WTC11 (cell line): ENCODE data around the gene CDSN. TPM values are rescaled to one million over a fixed set of nuclear protein-coding genes. Genes with fewer than 3 reads are reported as not detected.

Experiments
- ATAC-seq: fragments of 200-7000 bp; cut with Tn5 transposase; 2 replicates; pipeline ENCODE4 v1.10.0; 2021; ENCODE audit warnings: mild to moderate bottlenecking, moderate library complexity
- CTCF ChIA-PET: fragments of 300-600 bp; sonication (Branson Sonifier 250); formaldehyde crosslinking; loops from one replicate; lab custom pipeline; 2021; ENCODE audit warnings: antibody characterized with exemption; lab: Charles Lee
- POLR2A ChIA-PET: fragments of 350-600 bp; sonication (Branson Sonifier 250); formaldehyde crosslinking; loops from one replicate; lab custom pipeline; 2021; ENCODE audit warnings: antibody characterized with exemption; lab: Charles Lee
- DNase-seq: peaks from one replicate; pipeline ENCODE4 v3.0.0; 2021; ENCODE audit warnings: low spot score
- H3K27ac Mint-ChIP-seq: 2 replicates; pipeline ENCODE4 v1.8.0; 2021; ENCODE audit warnings: mixed read lengths
- H3K27me3 Mint-ChIP-seq: 2 replicates; pipeline ENCODE4 v1.8.0; 2021; ENCODE audit warnings: low read depth, mild to moderate bottlenecking, moderate library complexity, mixed read lengths
- H3K36me3 Mint-ChIP-seq: 2 replicates; pipeline ENCODE4 v1.8.0; 2021; ENCODE audit warnings: mixed read lengths
- H3K4me1 Mint-ChIP-seq: 2 replicates; pipeline ENCODE4 v1.8.0; 2022; ENCODE audit warnings: mixed read lengths
- H3K4me3 Mint-ChIP-seq: 2 replicates; pipeline ENCODE4 v1.8.0; 2021; ENCODE audit warnings: mild to moderate bottlenecking, moderate library complexity, mixed read lengths
- H3K9me3 Mint-ChIP-seq: 2 replicates; pipeline ENCODE4 v1.8.0; 2021; ENCODE audit warnings: mixed read lengths
- ATF1 ChIP-seq: sonication (generic); formaldehyde crosslinking; IDR thresholded peaks from 2 replicates; pipeline ENCODE4 v1.8.1; 2023; ENCODE audit warnings: mild to moderate bottlenecking, moderate library complexity, missing genetic modification reagents
- CBFB ChIP-seq: sonication (generic); formaldehyde crosslinking; IDR thresholded peaks from 2 replicates; pipeline ENCODE4 v1.8.1; 2022; ENCODE audit warnings: mild to moderate bottlenecking, low read depth, missing genetic modification reagents
- EMX1 ChIP-seq: fragments of 250-450 bp; sonication (Bioruptor Pico); IDR thresholded peaks from 2 replicates; pipeline ENCODE4 v1.8.0; 2021; ENCODE audit warnings: mild to moderate bottlenecking
- FOXJ3 ChIP-seq: sonication (generic); formaldehyde crosslinking; IDR thresholded peaks from 2 replicates; pipeline ENCODE4 v1.9.0; 2021; ENCODE audit warnings: missing genetic modification reagents, mild to moderate bottlenecking, borderline replicate concordance
- MXD4 ChIP-seq: fragments of 250-450 bp; sonication (Bioruptor Pico); IDR thresholded peaks from 2 replicates; pipeline ENCODE4 v1.8.0; 2021; ENCODE audit warnings: mild to moderate bottlenecking, moderate library complexity, borderline replicate concordance
- NFATC4 ChIP-seq: fragments of 250-450 bp; sonication (Bioruptor Pico); IDR thresholded peaks from 2 replicates; pipeline ENCODE4 v1.9.0; 2021; ENCODE audit warnings: mild to moderate bottlenecking
- OVOL2 ChIP-seq: fragments of 250-450 bp; sonication (Bioruptor Pico); IDR thresholded peaks from 2 replicates; pipeline ENCODE4 v1.9.0; 2021; ENCODE audit warnings: mild to moderate bottlenecking, borderline replicate concordance
- PRRX2 ChIP-seq: fragments of 250-450 bp; sonication (Bioruptor Pico); IDR thresholded peaks from 2 replicates; pipeline ENCODE4 v1.8.0; 2021; ENCODE audit warnings: mild to moderate bottlenecking
- RELA ChIP-seq: sonication (generic); formaldehyde crosslinking; IDR thresholded peaks from 2 replicates; pipeline ENCODE4 v1.8.1; 2022; ENCODE audit warnings: missing genetic modification reagents, mild to moderate bottlenecking, borderline replicate concordance
- RORB ChIP-seq: fragments of 250-450 bp; sonication (Bioruptor Pico); IDR thresholded peaks from 2 replicates; pipeline ENCODE4 v1.9.0; 2021; ENCODE audit warnings: mild to moderate bottlenecking
- SMAD4 ChIP-seq: sonication (generic); formaldehyde crosslinking; IDR thresholded peaks from 2 replicates; pipeline ENCODE4 v1.8.0; 2022; ENCODE audit warnings: mild to moderate bottlenecking, missing genetic modification reagents
- SP1 ChIP-seq: sonication (generic); formaldehyde crosslinking; conservative IDR thresholded peaks from 2 replicates; pipeline ENCODE4 v1.8.1; 2022; ENCODE audit warnings: missing genetic modification reagents
- TCF7 ChIP-seq: sonication (generic); formaldehyde crosslinking; IDR thresholded peaks from 2 replicates; pipeline ENCODE4 v1.8.0; 2022; ENCODE audit warnings: mild to moderate bottlenecking, low read depth, missing genetic modification reagents, moderate library complexity
- TEAD1 ChIP-seq: sonication (generic); formaldehyde crosslinking; IDR thresholded peaks from 2 replicates; pipeline ENCODE4 v1.8.0; 2022; ENCODE audit warnings: mild to moderate bottlenecking, missing genetic modification reagents
- total RNA-seq: library from RNA; stranded (reverse); gene quantifications from 3 replicates; pipeline ENCODE4 v1.2.3, GENCODE V29; 2021
- TF ChIP-seq, protein P1 (sequence below): sonication (generic); formaldehyde crosslinking; IDR thresholded peaks from 2 replicates; pipeline ENCODE4 v1.8.1; 2023; ENCODE audit warnings: mild to moderate bottlenecking, missing genetic modification reagents, moderate library complexity
- TF ChIP-seq, protein P2 (sequence below): sonication (generic); formaldehyde crosslinking; IDR thresholded peaks from 2 replicates; pipeline ENCODE4 v1.8.0; 2023; ENCODE audit warnings: mild to moderate bottlenecking, missing genetic modification reagents
- TF ChIP-seq, protein P3 (sequence below): sonication (generic); formaldehyde crosslinking; conservative IDR thresholded peaks from 2 replicates; pipeline ENCODE4 v1.8.1; 2022; ENCODE audit warnings: mild to moderate bottlenecking, missing genetic modification reagents

The CDSN gene
- total RNA-seq, 1 experiment from 2014 or later, result not detected

DNA sequence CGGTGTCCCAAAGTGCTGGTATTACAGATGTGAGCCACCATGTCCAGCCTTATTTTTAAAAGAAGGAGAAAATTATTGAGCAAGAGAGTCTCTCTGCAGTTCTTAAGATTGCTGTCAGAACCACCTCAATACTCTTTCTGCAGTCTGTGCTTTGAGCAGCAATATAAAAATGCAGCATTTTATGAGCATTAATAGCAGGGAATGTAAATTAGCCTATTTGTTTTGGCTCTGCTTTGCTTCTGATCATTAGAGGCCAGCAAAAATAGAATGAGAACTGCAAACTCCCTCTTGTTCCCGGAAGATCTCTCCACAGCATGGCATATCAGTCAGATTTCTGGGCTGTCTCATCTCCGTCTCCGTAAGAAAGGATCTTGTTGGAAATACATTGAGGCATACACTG is 43.6 kb downstream of the CDSN start (continued):
- TF ChIP-seq, protein P1, sequence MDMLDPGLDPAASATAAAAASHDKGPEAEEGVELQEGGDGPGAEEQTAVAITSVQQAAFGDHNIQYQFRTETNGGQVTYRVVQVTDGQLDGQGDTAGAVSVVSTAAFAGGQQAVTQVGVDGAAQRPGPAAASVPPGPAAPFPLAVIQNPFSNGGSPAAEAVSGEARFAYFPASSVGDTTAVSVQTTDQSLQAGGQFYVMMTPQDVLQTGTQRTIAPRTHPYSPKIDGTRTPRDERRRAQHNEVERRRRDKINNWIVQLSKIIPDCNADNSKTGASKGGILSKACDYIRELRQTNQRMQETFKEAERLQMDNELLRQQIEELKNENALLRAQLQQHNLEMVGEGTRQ (CRISPR knock-in tag), result no peak
- no peak for TF ChIP-seq CBFB (CRISPR knock-in tag)
- TF ChIP-seq MXD4 (CRISPR knock-in tag), result no peak
- TF ChIP-seq SMAD4, result no peak
- no peak for TF ChIP-seq PRRX2 (CRISPR knock-in tag)

DNA sequence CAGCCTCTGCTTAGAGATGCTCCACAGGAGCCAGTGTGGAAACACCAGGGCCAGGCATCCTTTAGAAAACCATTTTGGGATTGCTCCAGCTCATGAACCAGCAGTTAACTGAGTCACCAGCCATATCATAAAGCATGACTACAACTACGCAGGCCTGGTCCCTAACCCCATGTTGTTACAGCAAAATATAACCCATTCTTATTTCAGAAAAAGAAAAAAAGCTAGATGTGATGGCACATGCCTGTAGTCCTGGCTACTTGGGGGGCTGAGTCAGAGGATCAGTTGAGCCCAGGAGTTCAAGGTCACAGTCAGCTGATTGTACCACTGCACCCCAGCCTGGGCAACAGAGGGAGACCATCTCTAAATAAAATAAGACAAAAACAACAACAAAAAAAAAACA is 44.7 kb downstream of the CDSN start:
- Mint-ChIP-seq H3K4me1 (peaks cover 28% of the 10 kb centered on the region), H3K9me3 (no peaks in the 10 kb centered on the region), H3K36me3 (no peaks in the 10 kb centered on the region), H3K27me3 (no peaks in the 10 kb centered on the region), H3K4me3 (no peak overlapping the region), H3K27ac (no peak overlapping the region)
- DNase-seq, result no peak
- TF ChIP-seq TCF7 (CRISPR knock-in tag) (no peak), NFATC4 (CRISPR knock-in tag) (no peak), FOXJ3 (CRISPR knock-in tag) (no peak)
- TF ChIP-seq, protein P2, sequence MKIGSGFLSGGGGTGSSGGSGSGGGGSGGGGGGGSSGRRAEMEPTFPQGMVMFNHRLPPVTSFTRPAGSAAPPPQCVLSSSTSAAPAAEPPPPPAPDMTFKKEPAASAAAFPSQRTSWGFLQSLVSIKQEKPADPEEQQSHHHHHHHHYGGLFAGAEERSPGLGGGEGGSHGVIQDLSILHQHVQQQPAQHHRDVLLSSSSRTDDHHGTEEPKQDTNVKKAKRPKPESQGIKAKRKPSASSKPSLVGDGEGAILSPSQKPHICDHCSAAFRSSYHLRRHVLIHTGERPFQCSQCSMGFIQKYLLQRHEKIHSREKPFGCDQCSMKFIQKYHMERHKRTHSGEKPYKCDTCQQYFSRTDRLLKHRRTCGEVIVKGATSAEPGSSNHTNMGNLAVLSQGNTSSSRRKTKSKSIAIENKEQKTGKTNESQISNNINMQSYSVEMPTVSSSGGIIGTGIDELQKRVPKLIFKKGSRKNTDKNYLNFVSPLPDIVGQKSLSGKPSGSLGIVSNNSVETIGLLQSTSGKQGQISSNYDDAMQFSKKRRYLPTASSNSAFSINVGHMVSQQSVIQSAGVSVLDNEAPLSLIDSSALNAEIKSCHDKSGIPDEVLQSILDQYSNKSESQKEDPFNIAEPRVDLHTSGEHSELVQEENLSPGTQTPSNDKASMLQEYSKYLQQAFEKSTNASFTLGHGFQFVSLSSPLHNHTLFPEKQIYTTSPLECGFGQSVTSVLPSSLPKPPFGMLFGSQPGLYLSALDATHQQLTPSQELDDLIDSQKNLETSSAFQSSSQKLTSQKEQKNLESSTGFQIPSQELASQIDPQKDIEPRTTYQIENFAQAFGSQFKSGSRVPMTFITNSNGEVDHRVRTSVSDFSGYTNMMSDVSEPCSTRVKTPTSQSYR, result no peak
- no peak for ATAC-seq
- ChIA-PET POLR2A (no interaction called here), CTCF (interaction anchor here (2.3 to 2.4 kb wide), 2 partner anchors 12 to 160 kb away, joined by 7 to 9 read pairs; no protein-coding TSS in a partner anchor)

DNA sequence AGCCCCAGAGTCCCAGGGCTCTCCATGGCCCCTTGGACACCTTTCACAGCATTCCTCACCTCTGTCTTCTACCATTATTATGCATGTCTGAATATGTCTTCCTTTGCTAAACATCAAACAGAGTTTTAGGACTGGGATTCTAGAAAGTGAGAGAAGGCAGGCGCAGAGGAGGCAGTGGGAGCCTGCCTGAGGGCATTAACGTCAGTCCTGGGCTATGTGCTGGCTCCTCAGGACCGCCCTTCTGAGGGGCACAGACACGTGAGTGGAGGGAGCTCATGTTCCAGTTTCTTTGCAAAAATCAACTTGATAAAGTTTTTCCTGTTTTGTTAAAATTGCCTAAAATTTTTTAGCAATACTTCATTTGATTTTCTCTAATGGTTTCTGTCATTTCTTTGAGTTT is 45.8 kb downstream of the CDSN start:
- Mint-ChIP-seq H3K4me1 (peaks cover 30% of the 10 kb centered on the region), H3K27ac (no peak overlapping the region), H3K4me3 (no peak overlapping the region), H3K36me3 (no peaks in the 10 kb centered on the region), H3K9me3 (no peaks in the 10 kb centered on the region), H3K27me3 (no peaks in the 10 kb centered on the region)
- CTCF ChIA-PET, result interaction anchor here (0.9 to 3.5 kb wide), 3 partner anchors 13 to 159 kb away, joined by 3 to 18 read pairs (median 7); no protein-coding TSS in a partner anchor
- DNase-seq (no peak), ATAC-seq (no peak)
- POLR2A ChIA-PET, result no interaction called here
- TF ChIP-seq, protein P3, sequence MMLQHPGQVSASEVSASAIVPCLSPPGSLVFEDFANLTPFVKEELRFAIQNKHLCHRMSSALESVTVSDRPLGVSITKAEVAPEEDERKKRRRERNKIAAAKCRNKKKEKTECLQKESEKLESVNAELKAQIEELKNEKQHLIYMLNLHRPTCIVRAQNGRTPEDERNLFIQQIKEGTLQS (CRISPR knock-in tag), result no peak
- TF ChIP-seq OVOL2 (no peak), EMX1 (CRISPR knock-in tag) (no peak), RELA (CRISPR knock-in tag) (no peak), SMAD4 (no peak), ATF1 (CRISPR knock-in tag) (no peak), RORB (CRISPR knock-in tag) (no peak)

DNA sequence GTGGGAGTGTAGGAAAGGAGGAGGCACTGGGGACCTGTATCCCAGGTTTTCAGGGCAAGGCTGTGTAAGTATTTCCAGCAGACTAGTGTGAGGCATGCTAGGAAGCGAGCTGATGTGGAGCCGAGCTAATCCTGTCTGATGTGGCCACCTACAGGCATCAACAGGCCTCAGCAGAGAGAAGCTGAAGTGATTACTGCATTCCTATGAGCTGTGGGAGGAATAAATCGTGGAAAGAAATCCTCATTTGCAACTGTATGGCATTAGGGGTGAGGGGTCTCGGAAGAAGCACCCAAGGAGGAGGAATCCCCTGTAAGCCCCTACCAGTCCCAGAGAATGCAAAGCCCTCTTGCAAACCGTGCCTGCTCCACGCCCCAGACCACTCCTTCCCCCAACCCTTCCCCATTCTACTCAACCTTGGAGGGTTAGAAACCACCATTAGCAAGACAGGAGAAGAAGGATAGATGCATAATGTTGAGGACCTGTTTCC is 49.5 kb downstream of the CDSN start:
- ATAC-seq, result peak; percentile 95
- no peaks in the 10 kb centered on the region for H3K27me3 Mint-ChIP-seq
- H3K36me3 Mint-ChIP-seq, result no peaks in the 10 kb centered on the region
- H3K4me1 Mint-ChIP-seq, result peaks cover 32% of the 10 kb centered on the region
- peak overlapping the region; percentile 22 for H3K4me3 Mint-ChIP-seq
- H3K27ac Mint-ChIP-seq, result peak overlapping the region; percentile 92
- DNase-seq, result peak; percentile 49
- ChIA-PET CTCF (interaction anchor here (0.6 to 4.9 kb wide), 50 partner anchors 9 to 392 kb away, joined by 3 to 124 read pairs (median 5); partner anchors contain the start of genes GTF2H4, MUC21, MUCL3 and SFTA2), POLR2A (interaction anchor here (0.6 to 1.6 kb wide), 4 partner anchors 9 to 163 kb away, joined by 3 to 10 read pairs (median 5); partner anchors contain the start of gene GTF2H4)
- H3K9me3 Mint-ChIP-seq, result no peaks in the 10 kb centered on the region
- TF ChIP-seq TEAD1 (peak; percentile 60; the same call in 1 of the 2 replicates), SP1 (CRISPR knock-in tag) (peak; percentile 3; the same call in 1 of the 2 replicates), TCF7 (CRISPR knock-in tag) (no peak)
